LNCaP clone FGC (cell line): ENCODE results near the gene FOXP1.

ENCODE experiments used
- DNase-seq: peaks from one replicate; pipeline ENCODE4 v3.0.0-alpha.2; 2011; ENCODE audit warnings: low read depth
- H3K4me3 ChIP-seq: 2 replicates; pipeline ENCODE4 v1.5.1; 2011; ENCODE audit warnings: mild to moderate bottlenecking, low read depth, low read length, control low read depth
- CTCF ChIP-seq: IDR thresholded peaks from 2 replicates; pipeline ENCODE4 v1.5.1; 2012; ENCODE audit warnings: mild to moderate bottlenecking; ENCODE audit not compliant: control insufficient read depth, insufficient read depth; ENCODE audit errors: extremely low read depth

FOXP1 gene

GRCh38 chr3:71282976-71283375, 300.6 kb downstream of the FOXP1 start:
- DNase-seq, result no peak
- H3K4me3 ChIP-seq, result no peak overlapping the region
- TF ChIP-seq CTCF, result no peak

DNA sequence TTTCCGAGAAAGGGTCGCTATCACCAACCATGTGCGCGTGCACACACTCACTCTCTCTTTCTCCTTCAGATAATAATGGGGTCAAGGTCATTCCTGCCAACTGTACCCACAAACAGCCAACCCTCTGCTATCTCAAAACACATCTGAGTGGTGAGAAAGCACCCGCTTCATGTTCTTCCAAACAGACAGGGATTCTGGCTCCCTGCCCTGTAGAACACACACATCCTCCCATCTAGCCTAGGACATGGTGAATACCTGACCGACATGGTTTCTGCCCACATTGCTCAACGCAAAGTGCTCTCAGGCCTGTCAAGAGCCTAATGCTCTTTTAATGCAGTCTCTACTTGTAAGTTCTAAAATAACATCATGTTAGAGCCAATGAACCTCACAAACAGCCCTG, 302.2 kb downstream of the FOXP1 start:
- no peak for DNase-seq
- no peak overlapping the region for H3K4me3 ChIP-seq
- TF ChIP-seq CTCF, result no peak

GRCh38 chr3:71277341-71277740, 306.2 kb downstream of the FOXP1 start:
- no peak for DNase-seq
- no peak overlapping the region for H3K4me3 ChIP-seq
- no peak for TF ChIP-seq CTCF

- H3K4me3 ChIP-seq, result no peak overlapping the region
- TF ChIP-seq CTCF, result no peak
- DNase-seq, result no peak
Observed at GRCh38 chr3:71276531-71276930, 307.0 kb downstream of the FOXP1 start.

- no peak for TF ChIP-seq CTCF
- DNase-seq, result no peak
- no peak overlapping the region for H3K4me3 ChIP-seq
Observed at GRCh38 chr3:71273453-71273852, 310.1 kb downstream of the FOXP1 start.

GRCh38 chr3:71271596-71271995, 311.9 kb downstream of the FOXP1 start:
- no peak for DNase-seq
- no peak for TF ChIP-seq CTCF
- H3K4me3 ChIP-seq, result no peak overlapping the region

GRCh38 chr3:71269906-71270305, 313.6 kb downstream of the FOXP1 start:
- peak; percentile 18 for DNase-seq
- H3K4me3 ChIP-seq, result no peak overlapping the region
- TF ChIP-seq CTCF, result no peak
